Neutrophil (primary cell): ENCODE data around the gene ZNF627.
A peak's percentile ranks its signal among the peaks of the same experiment; 100 is the strongest.

Source experiments
- H3K27ac ChIP-seq: fragments of 200-600 bp; sonication (generic); 2 replicates; pipeline ENCODE4 v1.5.1; 2016; ENCODE audit warnings: mild to moderate bottlenecking, moderate library complexity
- H3K27me3 ChIP-seq: fragments of 200-600 bp; sonication (generic); 2 replicates; pipeline ENCODE4 v1.6.0; 2016; ENCODE audit warnings: mild to moderate bottlenecking
- H3K36me3 ChIP-seq: fragments of 200-600 bp; sonication (generic); 2 replicates; pipeline ENCODE4 v1.5.1; 2017
- H3K4me1 ChIP-seq, 2 experiments: fragments of 200-600 bp in 1 of 2; sonication (generic) in 1 of 2; 1 replicate in 1 of 2; 2 replicates in 1 of 2; pipeline versions ENCODE4 v1.5.1 to v1.6.1; 2013 to 2016; ENCODE audit warnings: low read depth in 1 of 2, low read length in 1 of 2, mild to moderate bottlenecking in 1 of 2, moderate library complexity in 1 of 2; ENCODE audit not compliant: control insufficient read depth in 1 of 2, insufficient read depth in 1 of 2
- H3K4me3 ChIP-seq, 2 experiments: fragments of 200-600 bp in 1 of 2; sonication (generic) in 1 of 2; 1 replicate in 1 of 2; 2 replicates in 1 of 2; pipeline ENCODE4 v1.5.1; 2013 to 2016; ENCODE audit warnings: low read depth in 1 of 2, low read length in 1 of 2, mild to moderate bottlenecking in 1 of 2, moderate library complexity in 1 of 2
- H3K9me3 ChIP-seq: fragments of 200-600 bp; sonication (generic); 2 replicates; pipeline ENCODE4 v1.5.1; 2016
- CTCF ChIP-seq: fragments of 200-600 bp; sonication (generic); IDR thresholded peaks from 2 replicates; pipeline ENCODE4 v1.5.1; 2016; ENCODE audit warnings: antibody characterized with exemption

The ZNF627 gene

GRCh38 chr19:11574689-11575088 is 22.6 kb upstream of the ZNF627 start:
- H3K27me3 ChIP-seq = peaks cover 27% of the 10 kb centered on the region
- H3K4me1 ChIP-seq = peaks cover 11 to 12% of the 10 kb centered on the region in 2 experiments
- no peaks in the 10 kb centered on the region for H3K36me3 ChIP-seq
- no peaks in the 10 kb centered on the region for H3K9me3 ChIP-seq
- H3K4me3 ChIP-seq = no peak overlapping the region
- no peak overlapping the region for H3K27ac ChIP-seq
- no peak for TF ChIP-seq CTCF

GRCh38 chr19:11576227-11576626 is 21.1 kb upstream of the ZNF627 start:
- Histone ChIP-seq H3K27ac (no peak overlapping the region), H3K36me3 (no peaks in the 10 kb centered on the region), H3K4me1 (peaks cover 11 to 12% of the 10 kb centered on the region in 2 experiments), H3K27me3 (peaks cover 38% of the 10 kb centered on the region), H3K9me3 (no peaks in the 10 kb centered on the region), H3K4me3 (no peak overlapping the region)
- no peak for TF ChIP-seq CTCF

GRCh38 chr19:11577451-11578257 is 19.6 kb upstream of the ZNF627 start, which contains the start of gene ACP5:
Gene ACP5, minus strand, starts transcription at chr19:11577645. Its CDS starts 328 bp downstream, at chr19:11577317.
- Histone ChIP-seq H3K36me3 (no peaks in the 10 kb centered on the region), H3K27ac (peak within 1 kb of the TSS; percentile 23), H3K4me3 (peak within 1 kb of the TSS; percentile 50 to 66), H3K27me3 (peaks cover 38% of the 10 kb centered on the region), H3K9me3 (no peaks in the 10 kb centered on the region), H3K4me1 (peaks cover 11 to 12% of the 10 kb centered on the region in 2 experiments)
- TF ChIP-seq CTCF = no peak

GRCh38 chr19:11578258-11579142 is 18.8 kb upstream of the ZNF627 start:
- no peak for TF ChIP-seq CTCF
- Histone ChIP-seq H3K27ac (peak overlapping the region; percentile 23), H3K36me3 (no peaks in the 10 kb centered on the region), H3K4me1 (peaks cover 12 to 15% of the 10 kb centered on the region in 2 experiments), H3K27me3 (peaks cover 38% of the 10 kb centered on the region), H3K9me3 (no peaks in the 10 kb centered on the region), H3K4me3 (peak overlapping the region; percentile 50 to 66)

GRCh38 chr19:11580116-11580515 is 17.2 kb upstream of the ZNF627 start:
- H3K4me1 ChIP-seq = peaks cover 19 to 27% of the 10 kb centered on the region in 2 experiments
- no peaks in the 10 kb centered on the region for H3K36me3 ChIP-seq
- no peak for TF ChIP-seq CTCF
- peaks cover 38% of the 10 kb centered on the region for H3K27me3 ChIP-seq
- no peak overlapping the region for H3K27ac ChIP-seq
- no peaks in the 10 kb centered on the region for H3K9me3 ChIP-seq
- no peak overlapping the region for H3K4me3 ChIP-seq
